Motor neuron (in vitro differentiated cells): ENCODE data around the gene CA12. TPM values are rescaled to one million over a fixed set of nuclear protein-coding genes. Genes with fewer than 3 reads are reported as not detected.

Experiments
- ATAC-seq, 8 experiments: fragments of 200-7000 bp; cut with Tn5 transposase; replicated peaks in 6 of 8; 2 replicates each; pipeline ENCODE4 v1.8.0; 2021; ENCODE audit warnings: mild to moderate bottlenecking in 8 of 8, moderate library complexity in 8 of 8
- H3K27ac ChIP-seq, 2 donors: fragments of 250-450 bp; sonication (Bioruptor Pico); 2 replicates each; pipeline ENCODE4 v1.9.0; 2021; ENCODE audit warnings: antibody characterized with exemption in 2 of 2, mild to moderate bottlenecking in 2 of 2, moderate library complexity in 1 of 2
- H3K4me1 ChIP-seq, 2 donors: fragments of 250-450 bp; sonication (Bioruptor Pico); replicated peaks in 1 of 2; 2 replicates each; pipeline ENCODE4 v1.6.1; 2021; ENCODE audit warnings: antibody characterized with exemption in 2 of 2, mild to moderate bottlenecking in 2 of 2, moderate library complexity in 1 of 2
- H3K4me3 ChIP-seq, 5 donors: fragments of 250-450 bp; sonication (Bioruptor Pico); 2 replicates each; pipeline ENCODE4 v1.9.0; 2021; ENCODE audit warnings: antibody characterized with exemption in 5 of 5, mild to moderate bottlenecking in 5 of 5, moderate library complexity in 4 of 5
- WGBS, 10 experiments: fragments of 450-650 bp; shearing (Covaris generic); methylation state at CpG; one replicate each; pipeline ENCODE4 v1.0.0; 2022; 5-methylcytosine and 5-hydroxymethylcytosine counted together
- in situ Hi-C, 9 experiments: fragments of 400-800 bp; cut with MboI; loops; one replicate each; pipeline ENCODE4 v1.15.0; 2021; ENCODE audit warnings: low sequenced_read_pairs in 9 of 9, low pct_unique_long_range_greater_than_20kb in 2 of 9; ENCODE audit not compliant: unreplicated experiment in 9 of 9
- total RNA-seq, 8 experiments: library from RNA; unstranded; fragments of 300-600 nt; gene quantifications; 2 replicates each; pipeline versions ENCODE4 v1.2.3 to v1.2.4, GENCODE V29; 2022

Gene CA12
- total RNA-seq, 8 experiments from 2014 or later, result 0.13 to 40.3 (median 2.8) TPM

DNA sequence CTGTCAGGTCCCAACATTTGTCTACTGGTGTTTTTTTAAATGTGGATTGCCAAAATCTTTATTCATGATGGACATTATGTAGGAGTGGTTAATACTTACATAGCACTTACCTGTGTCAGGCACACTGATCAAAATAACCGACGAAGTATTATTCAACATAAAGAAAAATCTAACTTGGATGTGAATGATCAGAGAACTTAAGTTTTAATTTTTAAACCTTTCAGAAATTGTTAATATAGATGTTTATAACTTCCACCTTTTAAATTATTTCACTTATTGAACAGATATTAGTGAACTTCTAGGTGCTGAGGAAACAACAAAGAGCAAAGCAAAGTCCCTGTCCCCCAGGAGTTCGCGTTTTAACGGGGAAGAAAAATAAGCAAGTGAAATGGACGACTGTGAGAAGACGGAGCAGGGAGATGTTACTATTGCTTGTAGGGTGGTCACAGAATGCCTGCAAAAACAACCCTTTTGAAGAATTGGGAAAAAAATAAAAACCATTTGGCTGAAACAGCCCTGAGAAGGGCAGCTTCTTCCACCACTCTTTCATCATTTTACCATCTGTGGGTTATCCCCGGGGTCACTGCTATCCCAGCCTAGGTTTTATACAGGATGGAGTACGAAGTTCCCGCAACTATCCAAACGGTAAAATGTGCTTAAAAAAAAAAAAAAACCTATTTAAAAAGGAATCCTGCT lies 105.2 kb downstream of the CA12 start:
- WGBS, 10 experiments, result 0 to 36% (median 17%) methylated on average over 1 to 11 of the region's 11 CpGs; no CpG with 5 or more reads in 1 of the 10 experiments
- in situ Hi-C loops, result no loop called here
- H3K4me3 ChIP-seq, result peak overlapping the region; percentile 45 to 90 (median 74)
- peak overlapping the region; percentile 49 to 70 for H3K27ac ChIP-seq
- ATAC-seq, result peak; percentile 13 to 36 (median 20)
- H3K4me1 ChIP-seq, result peaks cover 15 to 25% of the 10 kb centered on the region in 2 donors

DNA sequence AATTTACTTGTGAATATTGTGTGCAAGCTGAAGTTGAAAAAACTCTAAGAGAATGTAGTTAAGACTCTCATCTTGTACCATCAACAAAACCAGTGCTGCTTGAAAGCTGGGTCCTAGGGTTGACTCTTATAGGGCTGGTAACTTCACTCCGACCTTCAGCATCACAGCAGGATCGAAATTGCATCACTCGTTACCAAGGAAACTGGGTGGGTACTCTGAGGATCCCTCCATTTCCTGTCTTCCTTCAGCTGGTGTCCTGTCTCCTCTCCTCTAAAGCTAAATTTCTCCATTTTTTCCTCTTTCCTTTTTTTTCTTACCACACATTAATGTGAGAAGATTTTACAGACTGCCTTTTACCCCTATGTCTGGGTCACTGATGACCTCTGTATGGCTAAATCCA lies 107.2 kb downstream of the CA12 start:
- Histone ChIP-seq H3K4me3 (no peak overlapping the region), H3K27ac (no peak overlapping the region), H3K4me1 (peaks cover 15 to 25% of the 10 kb centered on the region in 2 donors)
- in situ Hi-C loops, result loop anchor here in 1 of 9 experiments (25.0 kb wide), 1 partner anchor 112 kb away; the partner anchor contains the start of gene RPS27L
- no peak for ATAC-seq
- WGBS, 10 experiments, result 39 to 100% (median 89%) methylated on average over 1 to 3 of the region's 3 CpGs; no CpG with 5 or more reads in 2 of the 10 experiments

Other genes starting within 250 kb of the CA12 start
- gene RPS27L, start 224.4 kb downstream of the CA12 start, total RNA-seq, result 100 to 1,000 TPM in 6 of 8 experiments, 10 to 100 TPM in 2; 90.6 to 660 (median 259) TPM
- 10 to 100 TPM; 24.6 to 58.4 (median 39.7) TPM for gene RAB8B, start 192.2 kb downstream of the CA12 start, total RNA-seq
- 10 to 100 TPM in 7 of 8 experiments, 1 to 10 TPM in 1; 6.9 to 20.2 (median 11.9) TPM for gene APH1B, start 104.2 kb downstream of the CA12 start, total RNA-seq
- gene USP3, start 122.7 kb upstream of the CA12 start, total RNA-seq, result 10 to 100 TPM; 20.4 to 63.7 (median 47.1) TPM
- gene FBXL22, start 215.5 kb upstream of the CA12 start, total RNA-seq, result 1 to 10 TPM in 7 of 8 experiments, under 1 TPM in 1; 0.75 to 3.8 (median 2.0) TPM